ENCODE measurements around the gene ATP5PF. TPM values are rescaled to one million over a fixed set of nuclear protein-coding genes. Genes with fewer than 3 reads are reported as not detected.
"Not testable (repeated sequence)": the region's sequence is repeated elsewhere in the genome, so short reads cannot be mapped to it uniquely, and the experiment has no call there.

The ATP5PF gene
- polyA plus RNA-seq, 2 donors = 232 to 294 TPM

GRCh38 chr21:25701529-25701928 is 33.2 kb downstream of the ATP5PF start:
- no peaks in the 10 kb centered on the region for H3K4me1 ChIP-seq (ENCODE audit: control insufficient read depth in 2 of 2, insufficient read depth in 2 of 2, low read length in 1 of 2)
- H3K4me3 ChIP-seq (ENCODE audit: low read depth in 1 of 2, low read length in 2 of 2) = no peak overlapping the region
- WGBS, 2 donors = 66 to 67% methylated on average over 4 of the region's 4 CpGs
- no peaks in the 10 kb centered on the region for H3K27me3 ChIP-seq (ENCODE audit: control insufficient read depth in 1 of 2, insufficient read depth in 2 of 2, low read length in 2 of 2)
- no peak overlapping the region for H3K27ac ChIP-seq (ENCODE audit: low read depth in 2 of 2, low read length in 1 of 2)
- no peaks in the 10 kb centered on the region for H3K9me3 ChIP-seq (ENCODE audit: control insufficient read depth in 2 of 2, insufficient read depth in 1 of 2, low read depth in 1 of 2, low read length in 1 of 2)
- no peaks in the 10 kb centered on the region for H3K36me3 ChIP-seq (ENCODE audit: control insufficient read depth in 2 of 2, insufficient read depth in 2 of 2, low read length in 1 of 2)

DNA sequence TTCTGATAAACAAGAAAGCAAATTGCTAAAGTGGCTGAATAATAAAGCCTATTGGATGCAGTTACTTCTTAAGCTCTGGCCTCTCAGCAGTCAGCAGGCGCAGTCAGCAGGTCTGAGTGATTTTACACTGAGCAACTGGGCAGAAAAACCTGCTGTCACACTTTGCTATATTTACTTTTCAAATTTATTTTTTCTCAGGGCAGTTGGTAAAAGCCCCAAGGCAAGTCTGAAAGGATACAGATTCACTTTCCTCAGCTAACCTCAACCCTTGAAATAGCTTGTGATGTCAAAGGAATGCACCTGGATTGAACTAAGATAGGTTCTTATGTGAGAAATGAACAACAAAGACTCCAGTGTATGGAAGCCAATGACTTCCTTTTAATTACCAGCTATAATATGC is 34.0 kb downstream of the ATP5PF start:
- no peaks in the 10 kb centered on the region for H3K27me3 ChIP-seq (ENCODE audit: control insufficient read depth in 1 of 2, insufficient read depth in 2 of 2, low read length in 2 of 2)
- H3K27ac ChIP-seq (ENCODE audit: low read depth in 2 of 2, low read length in 1 of 2) = no peak overlapping the region
- H3K4me3 ChIP-seq (ENCODE audit: low read depth in 1 of 2, low read length in 2 of 2) = no peak overlapping the region
- no peaks in the 10 kb centered on the region for H3K9me3 ChIP-seq (ENCODE audit: control insufficient read depth in 2 of 2, insufficient read depth in 1 of 2, low read depth in 1 of 2, low read length in 1 of 2)
- 97% methylated on average over 1 of the region's 1 CpG for WGBS, 2 donors
- no peaks in the 10 kb centered on the region for H3K4me1 ChIP-seq (ENCODE audit: control insufficient read depth in 2 of 2, insufficient read depth in 2 of 2, low read length in 1 of 2)
- no peaks in the 10 kb centered on the region for H3K36me3 ChIP-seq (ENCODE audit: control insufficient read depth in 2 of 2, insufficient read depth in 2 of 2, low read length in 1 of 2)

DNA sequence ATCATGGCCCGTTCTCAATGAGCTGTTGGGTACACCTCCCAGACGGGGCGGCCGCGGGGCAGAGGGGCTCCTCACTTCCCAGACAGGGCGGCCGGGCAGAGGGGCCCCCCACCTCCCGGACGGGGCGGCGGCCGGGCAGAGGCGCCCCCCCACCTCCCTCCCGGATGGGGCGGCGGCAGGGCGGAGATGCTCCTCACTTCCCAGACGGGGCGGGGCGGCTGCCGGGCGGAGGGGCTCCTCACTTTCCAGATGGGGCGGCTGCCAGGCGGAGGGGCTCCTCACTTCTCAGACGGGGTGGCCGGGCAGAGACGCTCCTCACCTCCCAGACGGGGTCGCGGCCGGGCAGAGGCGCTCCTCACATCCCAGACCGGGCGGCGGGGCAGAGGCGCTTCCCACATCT is 39.2 kb downstream of the ATP5PF start:
- H3K4me3 ChIP-seq (ENCODE audit: low read depth in 1 of 2, low read length in 2 of 2); H3K4me1 ChIP-seq (ENCODE audit: control insufficient read depth in 2 of 2, insufficient read depth in 2 of 2, low read length in 1 of 2); H3K27me3 ChIP-seq (ENCODE audit: control insufficient read depth in 1 of 2, insufficient read depth in 2 of 2, low read length in 2 of 2); H3K36me3 ChIP-seq (ENCODE audit: control insufficient read depth in 2 of 2, insufficient read depth in 2 of 2, low read length in 1 of 2); H3K9me3 ChIP-seq (ENCODE audit: control insufficient read depth in 2 of 2, insufficient read depth in 1 of 2, low read depth in 1 of 2, low read length in 1 of 2); H3K27ac ChIP-seq (ENCODE audit: low read depth in 2 of 2, low read length in 1 of 2): not testable (repeated sequence)
- WGBS, 2 donors = 93 to 98% methylated on average over 29 to 36 of the region's 36 CpGs

- H3K4me3 ChIP-seq (ENCODE audit: low read depth in 1 of 2, low read length in 2 of 2) = no peak overlapping the region
- H3K9me3 ChIP-seq (ENCODE audit: control insufficient read depth in 2 of 2, insufficient read depth in 1 of 2, low read depth in 1 of 2, low read length in 1 of 2) = no peaks in the 10 kb centered on the region
- H3K36me3 ChIP-seq (ENCODE audit: control insufficient read depth in 2 of 2, insufficient read depth in 2 of 2, low read length in 1 of 2) = no peaks in the 10 kb centered on the region
- 71 to 73% methylated on average over 3 of the region's 3 CpGs for WGBS, 2 donors
- peaks cover 0 to 2% of the 10 kb centered on the region in 2 donors for H3K4me1 ChIP-seq (ENCODE audit: control insufficient read depth in 2 of 2, insufficient read depth in 2 of 2, low read length in 1 of 2)
- H3K27ac ChIP-seq (ENCODE audit: low read depth in 2 of 2, low read length in 1 of 2) = no peak overlapping the region
- H3K27me3 ChIP-seq (ENCODE audit: control insufficient read depth in 1 of 2, insufficient read depth in 2 of 2, low read length in 2 of 2) = no peaks in the 10 kb centered on the region
Measured at GRCh38 chr21:25691976-25692375, 42.7 kb downstream of the ATP5PF start.

GRCh38 chr21:25689226-25689625 is 45.5 kb downstream of the ATP5PF start:
- no peak overlapping the region for H3K4me3 ChIP-seq (ENCODE audit: low read depth in 1 of 2, low read length in 2 of 2)
- 59 to 62% methylated on average over 1 of the region's 1 CpG for WGBS, 2 donors
- H3K27me3 ChIP-seq (ENCODE audit: control insufficient read depth in 1 of 2, insufficient read depth in 2 of 2, low read length in 2 of 2) = no peaks in the 10 kb centered on the region
- peaks cover 0 to 2% of the 10 kb centered on the region in 2 donors for H3K4me1 ChIP-seq (ENCODE audit: control insufficient read depth in 2 of 2, insufficient read depth in 2 of 2, low read length in 1 of 2)
- H3K27ac ChIP-seq (ENCODE audit: low read depth in 2 of 2, low read length in 1 of 2) = no peak overlapping the region
- no peaks in the 10 kb centered on the region for H3K36me3 ChIP-seq (ENCODE audit: control insufficient read depth in 2 of 2, insufficient read depth in 2 of 2, low read length in 1 of 2)
- H3K9me3 ChIP-seq (ENCODE audit: control insufficient read depth in 2 of 2, insufficient read depth in 1 of 2, low read depth in 1 of 2, low read length in 1 of 2) = no peaks in the 10 kb centered on the region

DNA sequence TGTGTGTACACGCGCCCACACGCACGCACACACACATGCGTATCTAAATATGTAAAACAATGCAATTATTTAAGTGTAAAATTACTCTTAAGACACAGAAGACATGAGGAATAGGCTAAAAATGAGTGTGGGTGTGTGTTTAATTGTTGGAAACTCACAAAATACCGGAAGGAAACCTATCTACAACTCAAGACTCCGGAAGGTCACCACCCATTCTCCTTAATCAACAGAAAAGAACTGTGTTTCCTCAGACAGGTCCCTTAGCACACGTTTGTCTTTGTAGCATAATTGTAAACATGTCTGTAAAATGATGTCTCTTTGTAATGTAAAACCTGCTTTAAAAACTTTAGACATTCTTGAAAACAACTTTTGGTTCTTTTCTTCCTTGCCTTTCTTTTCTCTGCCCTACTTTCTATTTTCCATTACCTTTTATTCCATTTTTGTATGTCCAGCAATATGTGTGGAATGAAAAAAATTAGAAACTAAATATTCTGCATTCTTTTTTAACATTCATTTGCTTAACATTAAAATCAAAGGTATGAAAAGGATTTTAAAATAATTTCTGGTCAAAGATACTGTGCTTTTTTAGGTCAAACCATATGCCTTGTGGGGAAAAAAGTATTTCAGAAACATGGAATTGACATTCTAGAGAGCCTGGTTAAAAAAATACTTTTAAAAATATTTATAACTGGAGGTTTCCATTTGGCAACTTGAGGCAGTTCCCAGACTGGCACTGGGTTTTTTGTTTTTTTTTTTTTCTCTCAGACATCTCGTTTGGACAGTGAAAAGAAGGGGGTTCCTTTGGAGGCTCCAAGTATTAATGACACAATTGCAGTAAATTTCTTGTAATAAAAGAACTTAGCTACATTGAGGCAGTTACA is 46.2 kb downstream of the ATP5PF start:
- no peak overlapping the region for H3K27ac ChIP-seq (ENCODE audit: low read depth in 2 of 2, low read length in 1 of 2)
- peaks cover 0 to 2% of the 10 kb centered on the region in 2 donors for H3K4me1 ChIP-seq (ENCODE audit: control insufficient read depth in 2 of 2, insufficient read depth in 2 of 2, low read length in 1 of 2)
- H3K9me3 ChIP-seq (ENCODE audit: control insufficient read depth in 2 of 2, insufficient read depth in 1 of 2, low read depth in 1 of 2, low read length in 1 of 2) = no peaks in the 10 kb centered on the region
- no peaks in the 10 kb centered on the region for H3K27me3 ChIP-seq (ENCODE audit: control insufficient read depth in 1 of 2, insufficient read depth in 2 of 2, low read length in 2 of 2)
- no peak overlapping the region for H3K4me3 ChIP-seq (ENCODE audit: low read depth in 1 of 2, low read length in 2 of 2)
- H3K36me3 ChIP-seq (ENCODE audit: control insufficient read depth in 2 of 2, insufficient read depth in 2 of 2, low read length in 1 of 2) = no peaks in the 10 kb centered on the region
- WGBS, 2 donors = 72 to 77% methylated on average over 9 of the region's 9 CpGs

GRCh38 chr21:25687787-25688186 is 46.9 kb downstream of the ATP5PF start:
- WGBS, 2 donors = 84 to 87% methylated on average over 4 of the region's 4 CpGs
- H3K27ac ChIP-seq (ENCODE audit: low read depth in 2 of 2, low read length in 1 of 2) = no peak overlapping the region

GRCh38 chr21:25682382-25682781 is 52.3 kb downstream of the ATP5PF start:
- 66 to 71% methylated on average over 9 of the region's 9 CpGs for WGBS, 2 donors

More at GRCh38 chr21:25687787-25688186, 46.9 kb downstream of the ATP5PF start:
- Histone ChIP-seq H3K27me3 (ENCODE audit: control insufficient read depth in 1 of 2, insufficient read depth in 2 of 2, low read length in 2 of 2) (no peaks in the 10 kb centered on the region), H3K4me1 (ENCODE audit: control insufficient read depth in 2 of 2, insufficient read depth in 2 of 2, low read length in 1 of 2) (peaks cover 0 to 2% of the 10 kb centered on the region in 2 donors), H3K36me3 (ENCODE audit: control insufficient read depth in 2 of 2, insufficient read depth in 2 of 2, low read length in 1 of 2) (no peaks in the 10 kb centered on the region), H3K9me3 (ENCODE audit: control insufficient read depth in 2 of 2, insufficient read depth in 1 of 2, low read depth in 1 of 2, low read length in 1 of 2) (no peaks in the 10 kb centered on the region), H3K4me3 (ENCODE audit: low read depth in 1 of 2, low read length in 2 of 2) (no peak overlapping the region)

DNA sequence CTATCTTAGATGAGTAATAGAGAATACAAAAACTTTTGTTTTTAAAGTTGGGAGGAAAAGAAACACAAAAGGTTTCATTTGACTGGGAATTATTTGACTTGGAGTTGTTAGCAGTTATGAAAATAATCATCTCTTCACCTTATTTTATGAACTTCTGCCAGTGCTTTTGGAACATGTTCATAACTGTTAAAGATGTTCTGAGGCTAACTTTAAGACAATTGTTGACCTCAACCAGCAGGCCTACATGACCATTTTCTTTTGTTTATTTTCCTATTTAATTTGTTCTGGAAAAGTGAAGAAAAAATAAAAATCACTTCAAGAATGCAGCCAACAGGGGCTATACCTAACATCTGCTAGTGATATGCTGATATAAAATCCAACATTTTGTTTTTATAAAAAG is 58.3 kb downstream of the ATP5PF start:
- Histone ChIP-seq H3K4me1 (ENCODE audit: control insufficient read depth in 2 of 2, insufficient read depth in 2 of 2, low read length in 1 of 2) (no peaks in the 10 kb centered on the region), H3K36me3 (ENCODE audit: control insufficient read depth in 2 of 2, insufficient read depth in 2 of 2, low read length in 1 of 2) (no peaks in the 10 kb centered on the region), H3K9me3 (ENCODE audit: control insufficient read depth in 2 of 2, insufficient read depth in 1 of 2, low read depth in 1 of 2, low read length in 1 of 2) (no peaks in the 10 kb centered on the region), H3K4me3 (ENCODE audit: low read depth in 1 of 2, low read length in 2 of 2) (no peak overlapping the region), H3K27me3 (ENCODE audit: control insufficient read depth in 1 of 2, insufficient read depth in 2 of 2, low read length in 2 of 2) (no peaks in the 10 kb centered on the region), H3K27ac (ENCODE audit: low read depth in 2 of 2, low read length in 1 of 2) (no peak overlapping the region)

More at GRCh38 chr21:25682382-25682781, 52.3 kb downstream of the ATP5PF start:
- H3K4me1 ChIP-seq (ENCODE audit: control insufficient read depth in 2 of 2, insufficient read depth in 2 of 2, low read length in 1 of 2) = no peaks in the 10 kb centered on the region
- no peaks in the 10 kb centered on the region for H3K9me3 ChIP-seq (ENCODE audit: control insufficient read depth in 2 of 2, insufficient read depth in 1 of 2, low read depth in 1 of 2, low read length in 1 of 2)
- H3K27ac ChIP-seq (ENCODE audit: low read depth in 2 of 2, low read length in 1 of 2) = no peak overlapping the region
- no peak overlapping the region for H3K4me3 ChIP-seq (ENCODE audit: low read depth in 1 of 2, low read length in 2 of 2)
- H3K36me3 ChIP-seq (ENCODE audit: control insufficient read depth in 2 of 2, insufficient read depth in 2 of 2, low read length in 1 of 2) = no peaks in the 10 kb centered on the region
- H3K27me3 ChIP-seq (ENCODE audit: control insufficient read depth in 1 of 2, insufficient read depth in 2 of 2, low read length in 2 of 2) = no peaks in the 10 kb centered on the region

All from esophagus (tissue), 2 donors.